H1 (cell line): ENCODE results near the gene THTPA. TPM values are rescaled to one million over a fixed set of nuclear protein-coding genes. Genes with fewer than 3 reads are reported as not detected.

Experiments used
- ASH2L ChIP-seq: fragments of 200-600, 300-600 bp; sonication (generic); IDR thresholded peaks from one replicate; pipeline ENCODE4 v1.7.1; 2017; ENCODE audit warnings: low read length
- BRCA1 ChIP-seq: IDR thresholded peaks from 2 replicates; pipeline ENCODE4 v1.6.1; 2012; ENCODE audit warnings: low read depth, low read length, improper control_type of control experiment
- CBX8 ChIP-seq: fragments of 300-800, 300-1000 bp; sonication (generic); IDR thresholded peaks from 2 replicates; pipeline ENCODE4 v1.7.1; 2016; ENCODE audit warnings: low read depth, low read length, borderline replicate concordance
- GTF2F1 ChIP-seq: IDR thresholded peaks from 2 replicates; pipeline ENCODE4 v1.6.1; 2012; ENCODE audit warnings: low read depth, low read length, improper control_type of control experiment, borderline replicate concordance
- HDAC2 ChIP-seq, 2 experiments: fragments of 300-600 bp in 1 of 2; sonication (generic) in 1 of 2; IDR thresholded peaks; 2 replicates each; pipeline ENCODE4 v1.6.1; 2011 to 2012; ENCODE audit warnings: low read depth in 2 of 2, low read length in 2 of 2, mild to moderate bottlenecking in 2 of 2, moderate library complexity in 2 of 2, borderline replicate concordance in 1 of 2, inconsistent platforms in 1 of 2
- RFX5 ChIP-seq: IDR thresholded peaks from 2 replicates; pipeline ENCODE4 v1.6.1; 2011; ENCODE audit warnings: low read depth, low read length, improper control_type of control experiment, borderline replicate concordance
- polyA plus RNA-seq, 7 experiments: library from polyadenylated mRNA; depleted of rRNA in 3 of 7; stranded (reverse) in 5 of 7; unstranded in 2 of 7; fragments of >200 nt in 5 of 7; fragments of 200-250 nt in 2 of 7; gene quantifications; 1 replicate in 5 of 7; 2 replicates in 1 of 7; 4 replicates in 1 of 7; pipeline versions ENCODE4 v1.2.1 to v1.2.3, GENCODE V29; 2011 to 2013; ENCODE audit warnings: missing spikeins in 2 of 7, mixed read lengths in 2 of 7
- total RNA-seq: library from RNA; stranded (reverse); fragmentation: NEBNext Ultra II Directional; extraction: Animal tissue kit (Norgen Biotek cat#: 25700); gene quantifications from 2 replicates; pipeline ENCODE4 v1.2.1, GENCODE V29; 2021

Gene THTPA
- total and polyA plus RNA-seq, 2 of the 8 experiments (the other 6 are each of a cell fraction or from before 2014, with no cell fraction given) = 16.6 to 19.0 TPM

DNA sequence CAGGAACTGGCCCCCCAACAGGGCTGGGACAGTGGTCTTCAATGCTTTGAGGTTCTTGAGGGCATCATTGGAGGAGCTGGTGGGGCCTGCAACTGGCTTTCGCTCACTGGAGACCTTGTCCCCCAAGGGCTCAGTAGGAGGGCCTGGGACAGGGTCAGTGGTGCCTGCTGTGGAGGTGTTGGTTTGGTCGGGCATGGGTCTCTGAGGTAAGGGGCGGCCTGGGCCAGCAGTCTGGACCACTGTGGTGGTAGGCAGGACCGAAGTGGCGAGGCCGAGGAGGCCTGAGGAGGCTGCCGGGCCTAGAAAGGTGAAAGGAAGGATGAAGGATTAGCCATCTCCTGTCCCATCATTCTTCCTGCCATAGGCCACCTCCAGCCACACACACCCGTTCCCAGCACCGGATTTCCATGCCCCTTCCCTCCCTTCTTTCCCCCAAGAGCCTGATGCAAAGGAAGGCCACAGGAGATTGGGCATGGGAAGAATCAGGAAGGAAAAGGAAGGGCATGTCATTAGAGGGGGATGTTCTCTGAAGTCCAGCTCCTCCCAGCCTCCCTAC lies 33.4 kb upstream of the THTPA start (continued):
- TF ChIP-seq GTF2F1 (no peak), CBX8 (no peak), BRCA1 (no peak), ASH2L (no peak), RFX5 (no peak), HDAC2 (IDR thresholded peaks at IDR 0.05; ENCODE audit: borderline replicate concordance in 1 of 2, low read depth in 2 of 2, low read length in 2 of 2) (no peak)
